Sigmoid colon (tissue), 7 donors: ENCODE data around the gene PACS2. TPM values are rescaled to one million over a fixed set of nuclear protein-coding genes. Genes with fewer than 3 reads are reported as not detected.
"Not testable (repeated sequence)": the region's sequence is repeated elsewhere in the genome, so short reads cannot be mapped to it uniquely, and the experiment has no call there.

ENCODE experiments used
- DNase-seq: peaks from one replicate; pipeline ENCODE4 v3.0.0-alpha.2; 2019
- H3K27ac ChIP-seq, 4 donors: fragments of 200-600 bp; sonication (generic); one replicate each; pipeline ENCODE4 v1.5.1; 2016 to 2019; ENCODE audit warnings: mild to moderate bottlenecking in 1 of 4
- H3K27me3 ChIP-seq, 3 donors: fragments of 200-600 bp; sonication (generic); one replicate each; pipeline ENCODE4 v1.5.1; 2019; ENCODE audit warnings: mild to moderate bottlenecking in 1 of 3
- H3K36me3 ChIP-seq, 4 donors: fragments of 200-600 bp; sonication (generic); one replicate each; pipeline ENCODE4 v1.5.1; 2016 to 2019
- H3K4me1 ChIP-seq, 4 donors: fragments of 200-600 bp; sonication (generic); one replicate each; pipeline ENCODE4 v1.5.1; 2017 to 2019
- H3K4me3 ChIP-seq, 4 donors: fragments of 200-600 bp; sonication (generic); one replicate each; pipeline ENCODE4 v1.5.1; 2017 to 2019; ENCODE audit warnings: mild to moderate bottlenecking in 2 of 4, moderate library complexity in 1 of 4
- H3K9me3 ChIP-seq, 4 donors: fragments of 200-600 bp in 3 of 4; sonication (generic) in 3 of 4; one replicate each; pipeline versions ENCODE4 v1.5.1 to v1.6.1; 2013 to 2019
- EP300 ChIP-seq, 4 donors: sonication (generic); formaldehyde crosslinking; IDR thresholded peaks; one replicate each; pipeline ENCODE4 v1.6.1; 2017; ENCODE audit warnings: antibody characterized with exemption in 4 of 4
- POLR2A ChIP-seq, 2 donors: fragments of 450-650 bp; IDR thresholded peaks; one replicate each; pipeline ENCODE4 v1.6.1; 2016; ENCODE audit warnings: antibody characterized with exemption in 2 of 2, mild to moderate bottlenecking in 2 of 2, moderate library complexity in 2 of 2
- POLR2AphosphoS5 ChIP-seq, 4 donors: sonication (generic); formaldehyde crosslinking; IDR thresholded peaks; one replicate each; pipeline ENCODE4 v1.6.1; 2017; ENCODE audit warnings: antibody characterized with exemption in 4 of 4
- WGBS, 2 donors: extraction: QIAGEN DNeasy Blood & Tissue Kit; methylation state at CpG; one replicate each; pipeline ENCODE4 v1.1.7; 2013; 5-methylcytosine and 5-hydroxymethylcytosine counted together
- intact Hi-C: fragments of 100-400 bp; cut with DNase I; formaldehyde crosslinking; loops from one replicate; pipeline ENCODE4 v1.15.1; 2023
- polyA plus RNA-seq, 3 donors: library from polyadenylated mRNA; stranded (reverse); fragments of 200-250 nt; gene quantifications; one replicate each; pipeline ENCODE4 v1.2.3, GENCODE V29; 2013
- total RNA-seq, 4 donors: library from RNA; depleted of rRNA; stranded (reverse); fragments of >200 nt; gene quantifications; one replicate each; pipeline ENCODE4 v1.1.0, GENCODE V29; 2016
- TF ChIP-seq, protein P1 (sequence below), 4 experiments: fragments of 450-650 bp in 3 of 4; fragments of 200-600 bp in 1 of 4; IDR thresholded peaks; one replicate each; pipeline ENCODE4 v1.5.1; 2016 to 2019; ENCODE audit warnings: antibody characterized with exemption in 4 of 4, mild to moderate bottlenecking in 3 of 4, moderate library complexity in 2 of 4
- donor health status: healthy with polysubstance abuse.
- donor health status: Bipolar disorder and iron deficiency.
- donor health status: healthy.

Gene PACS2
- total and polyA plus RNA-seq, 7 donors: 19.8 to 90.6 (median 46.7) TPM

DNA sequence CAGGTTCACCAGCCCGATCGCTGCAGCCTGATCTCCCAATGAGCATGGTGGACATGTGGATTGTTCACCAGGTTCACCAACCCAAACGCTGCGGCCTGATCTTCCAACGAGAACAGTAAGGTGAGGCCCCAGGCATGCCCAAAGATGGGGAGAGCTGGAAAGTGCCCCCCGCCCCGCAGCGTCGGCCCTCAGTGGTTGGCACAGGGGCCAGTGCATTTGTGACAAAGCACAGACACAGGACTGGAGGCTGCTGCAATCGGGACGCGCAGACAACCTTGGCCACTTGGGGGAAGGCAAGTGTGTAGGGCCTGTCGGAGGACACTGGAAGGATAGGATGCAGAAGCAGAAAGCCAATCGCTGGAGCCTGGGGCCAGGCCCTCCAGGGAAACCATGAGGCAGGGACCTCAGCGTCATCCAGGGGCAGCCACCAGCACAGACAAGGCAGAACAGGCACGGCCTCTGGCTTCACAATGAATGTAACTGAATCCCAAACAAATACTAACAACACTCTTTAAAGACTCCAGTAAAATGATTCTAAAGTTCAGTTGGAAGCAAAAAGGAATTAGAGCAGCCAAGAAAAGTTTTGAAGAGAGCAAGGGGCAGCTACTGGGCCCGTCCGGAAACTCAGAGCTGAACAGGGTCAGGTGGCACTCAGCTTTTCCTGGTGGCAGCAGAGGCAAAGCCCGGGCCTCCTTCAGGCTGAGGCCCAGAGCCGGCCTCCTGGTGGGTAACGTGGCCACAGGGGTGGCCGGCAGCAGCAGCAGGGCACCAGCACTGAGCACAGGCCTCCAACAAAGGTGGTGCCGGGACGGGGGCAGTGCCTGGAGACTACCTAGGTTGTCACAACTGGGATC is 27.1 kb upstream of the PACS2 start:
- H3K27me3 ChIP-seq: no peaks in the 10 kb centered on the region
- WGBS, 2 donors: 82 to 90% methylated on average over 24 of the region's 24 CpGs
- DNase-seq: no peak
- H3K27ac ChIP-seq: no peak overlapping the region
- H3K9me3 ChIP-seq: no peaks in the 10 kb centered on the region
- intact Hi-C loops: no loop called here
- no peak overlapping the region for H3K4me3 ChIP-seq
- TF ChIP-seq EP300 (IDR thresholded peaks at IDR 0.05): no peak
- TF ChIP-seq POLR2A (IDR thresholded peaks at IDR 0.05): no peak
- TF ChIP-seq POLR2AphosphoS5 (IDR thresholded peaks at IDR 0.05): no peak
- TF ChIP-seq, protein P1, sequence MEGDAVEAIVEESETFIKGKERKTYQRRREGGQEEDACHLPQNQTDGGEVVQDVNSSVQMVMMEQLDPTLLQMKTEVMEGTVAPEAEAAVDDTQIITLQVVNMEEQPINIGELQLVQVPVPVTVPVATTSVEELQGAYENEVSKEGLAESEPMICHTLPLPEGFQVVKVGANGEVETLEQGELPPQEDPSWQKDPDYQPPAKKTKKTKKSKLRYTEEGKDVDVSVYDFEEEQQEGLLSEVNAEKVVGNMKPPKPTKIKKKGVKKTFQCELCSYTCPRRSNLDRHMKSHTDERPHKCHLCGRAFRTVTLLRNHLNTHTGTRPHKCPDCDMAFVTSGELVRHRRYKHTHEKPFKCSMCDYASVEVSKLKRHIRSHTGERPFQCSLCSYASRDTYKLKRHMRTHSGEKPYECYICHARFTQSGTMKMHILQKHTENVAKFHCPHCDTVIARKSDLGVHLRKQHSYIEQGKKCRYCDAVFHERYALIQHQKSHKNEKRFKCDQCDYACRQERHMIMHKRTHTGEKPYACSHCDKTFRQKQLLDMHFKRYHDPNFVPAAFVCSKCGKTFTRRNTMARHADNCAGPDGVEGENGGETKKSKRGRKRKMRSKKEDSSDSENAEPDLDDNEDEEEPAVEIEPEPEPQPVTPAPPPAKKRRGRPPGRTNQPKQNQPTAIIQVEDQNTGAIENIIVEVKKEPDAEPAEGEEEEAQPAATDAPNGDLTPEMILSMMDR (IDR thresholded peaks at IDR 0.05): no peak
- H3K36me3 ChIP-seq: no peaks in the 10 kb centered on the region
- H3K4me1 ChIP-seq: peaks cover 0 to 17% (median 4%) of the 10 kb centered on the region in 4 donors

DNA sequence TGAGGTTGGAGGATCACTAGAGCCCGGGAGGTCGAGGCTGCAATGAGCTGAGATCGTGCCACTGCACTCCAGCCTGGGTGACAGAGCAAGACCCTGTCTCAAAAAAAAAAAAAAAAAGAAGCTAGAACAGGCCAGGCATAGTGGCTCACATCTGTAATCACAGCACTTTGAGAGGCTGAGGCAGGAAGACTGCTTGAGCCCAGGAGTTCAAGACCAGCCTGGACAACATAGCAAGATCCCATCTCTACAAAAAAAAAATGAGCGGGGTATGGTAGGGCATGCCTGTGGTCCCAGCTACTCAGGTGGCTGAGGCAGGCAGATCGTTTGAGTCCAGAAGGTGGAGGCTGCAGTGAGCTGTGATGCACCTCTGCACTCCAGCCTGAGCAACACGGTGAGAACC is 25.6 kb upstream of the PACS2 start:
- H3K27ac ChIP-seq, DNase-seq, H3K9me3 ChIP-seq, intact Hi-C loops, H3K36me3 ChIP-seq, H3K27me3 ChIP-seq, H3K4me3 ChIP-seq: not testable (repeated sequence)
- WGBS, 2 donors: 88 to 90% methylated on average over 6 of the region's 6 CpGs
- peaks cover 0 to 32% (median 15%) of the 10 kb centered on the region in 4 donors for H3K4me1 ChIP-seq

DNA sequence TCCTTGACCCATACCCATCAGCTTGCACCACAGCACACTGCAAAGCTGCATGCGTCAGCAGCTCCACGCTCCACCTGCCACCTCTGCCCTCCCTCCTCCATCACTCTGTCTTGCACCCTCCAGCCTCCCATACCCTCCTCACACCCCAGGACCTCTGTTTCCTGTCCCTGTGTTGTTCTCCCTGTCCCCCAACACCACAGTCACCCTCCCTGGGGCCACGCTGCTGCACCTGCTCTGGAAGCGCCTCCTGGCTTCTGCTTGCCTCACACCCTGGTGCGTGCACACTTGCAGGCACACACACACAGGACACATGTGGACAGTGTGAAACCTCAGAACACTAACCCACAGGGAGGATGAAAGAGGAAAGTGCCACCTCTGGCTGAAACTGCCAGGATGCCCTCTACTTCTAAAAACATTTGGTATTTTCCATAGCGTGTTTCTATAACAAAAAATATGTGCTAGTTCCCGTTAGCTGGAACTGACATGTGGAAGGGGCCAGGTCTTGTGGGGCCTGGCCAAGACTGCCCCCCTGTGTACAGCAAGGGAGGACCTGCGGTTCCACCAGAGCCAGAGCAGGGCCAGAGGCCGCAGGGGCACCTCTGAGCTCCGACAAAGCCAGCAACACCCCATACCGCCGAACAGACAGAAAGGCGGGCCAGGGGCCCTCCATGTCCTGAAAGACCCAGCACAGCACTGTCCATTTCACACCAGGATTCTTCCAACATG is 23.8 kb upstream of the PACS2 start:
- Histone ChIP-seq H3K4me1 (peaks cover 0 to 42% (median 24%) of the 10 kb centered on the region in 4 donors), H3K27ac (no peak overlapping the region), H3K4me3 (no peak overlapping the region), H3K36me3 (no peaks in the 10 kb centered on the region), H3K9me3 (no peaks in the 10 kb centered on the region), H3K27me3 (no peaks in the 10 kb centered on the region)
- intact Hi-C loops: no loop called here
- TF ChIP-seq, protein P1 (IDR thresholded peaks at IDR 0.05): no peak
- TF ChIP-seq POLR2AphosphoS5 (IDR thresholded peaks at IDR 0.05) (no peak), POLR2A (IDR thresholded peaks at IDR 0.05) (no peak), EP300 (IDR thresholded peaks at IDR 0.05) (no peak)
- WGBS, 2 donors: 67 to 81% methylated on average over 13 of the region's 13 CpGs
- no peak for DNase-seq

DNA sequence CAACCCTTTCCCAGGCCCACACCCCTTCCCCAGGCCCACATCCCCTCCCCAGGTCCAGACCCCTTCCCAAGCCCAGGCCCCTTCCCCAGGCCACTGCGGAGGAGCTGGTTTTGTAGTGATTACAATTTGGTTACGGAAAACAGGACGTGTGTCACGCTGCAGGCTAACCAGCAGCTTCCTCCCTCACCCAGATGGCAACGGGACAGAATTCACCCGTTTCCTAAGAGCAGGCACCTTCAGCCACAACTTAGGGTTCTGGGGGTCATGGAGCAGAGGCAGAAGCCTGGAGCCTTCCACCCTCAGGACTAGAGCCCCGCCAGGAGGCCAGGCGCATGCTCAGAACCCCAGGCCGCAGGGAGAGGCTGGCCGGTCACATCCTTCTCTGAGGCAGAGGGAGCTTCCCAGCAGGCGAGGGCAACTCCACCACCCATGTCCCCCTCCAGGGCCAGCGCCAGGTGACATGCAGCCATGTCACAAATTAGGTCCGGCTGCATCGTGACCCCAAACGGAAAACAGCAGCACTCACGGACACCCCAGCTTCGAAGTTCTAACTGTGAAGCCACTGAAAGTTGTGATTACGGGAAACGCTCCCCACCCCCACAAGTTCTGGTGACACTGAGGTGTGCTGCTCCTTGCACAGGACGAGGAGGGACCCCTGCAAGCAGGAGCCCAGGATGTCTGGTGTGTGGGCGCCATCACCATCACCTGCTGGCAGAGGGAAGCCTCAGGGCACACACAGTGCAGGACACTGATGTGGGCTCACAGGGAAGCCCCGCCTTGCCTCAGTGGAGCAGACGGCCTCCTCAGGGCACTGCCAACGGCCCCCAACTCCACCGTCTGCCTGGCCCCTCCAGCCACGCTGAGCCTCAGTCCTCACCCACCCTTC is 21.5 kb upstream of the PACS2 start:
- H3K36me3 ChIP-seq: no peaks in the 10 kb centered on the region
- H3K4me1 ChIP-seq: peaks cover 0 to 35% (median 26%) of the 10 kb centered on the region in 4 donors
- no peak overlapping the region for H3K27ac ChIP-seq
- H3K4me3 ChIP-seq: no peak overlapping the region
- no peaks in the 10 kb centered on the region for H3K27me3 ChIP-seq
- TF ChIP-seq, protein P1 (IDR thresholded peaks at IDR 0.05): no peak
- no peak for TF ChIP-seq POLR2A (IDR thresholded peaks at IDR 0.05)
- TF ChIP-seq EP300 (IDR thresholded peaks at IDR 0.05): no peak
- TF ChIP-seq POLR2AphosphoS5 (IDR thresholded peaks at IDR 0.05): no peak
- no peaks in the 10 kb centered on the region for H3K9me3 ChIP-seq
- 53 to 87% methylated on average over 26 of the region's 26 CpGs for WGBS, 2 donors
- DNase-seq: no peak
- intact Hi-C loops: no loop called here
